ENCODE results near the gene CPPED1.

Gene CPPED1

DNA sequence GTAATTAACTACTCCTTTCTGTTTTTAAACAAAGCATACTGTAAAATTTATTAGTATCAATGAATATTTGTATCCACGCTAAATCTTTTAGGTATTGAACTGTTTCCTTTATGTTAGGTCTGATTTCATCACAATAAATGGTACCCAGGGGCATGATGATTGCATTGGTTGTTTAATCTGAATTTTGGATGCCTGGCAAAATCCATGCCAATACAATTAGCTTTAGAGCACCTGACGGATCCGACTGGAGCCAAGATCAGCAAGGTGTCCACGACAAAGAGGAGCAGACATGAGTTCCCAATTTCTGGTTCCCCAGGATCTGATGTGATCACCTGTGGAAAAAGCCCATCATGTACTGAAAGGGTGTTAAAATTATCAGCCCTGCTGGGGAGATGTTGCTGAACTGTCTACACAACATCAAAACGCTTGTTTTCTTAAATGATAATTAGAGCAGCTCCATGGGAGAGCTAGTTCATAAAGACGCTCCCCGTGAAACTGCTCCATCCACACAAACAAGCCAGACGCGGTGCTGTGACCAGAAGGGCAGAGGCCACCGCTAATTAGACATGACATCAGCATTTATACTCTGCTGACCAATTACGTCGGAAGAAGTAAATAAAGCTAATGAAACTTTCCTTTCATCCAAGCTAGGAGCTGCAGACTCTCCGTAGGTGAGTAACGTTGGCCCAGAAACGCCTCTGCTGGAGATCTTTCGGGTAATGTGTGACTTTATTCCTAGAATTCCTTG lies 151.7 kb downstream of the CPPED1 start:
- Histone ChIP-seq H3F3A (ENCODE audit: control insufficient read depth, insufficient read depth) (no peaks in the 10 kb centered on the region), H3K4me2 (ENCODE audit: low read length) (no peak overlapping the region), H3K4me1 (ENCODE audit: control insufficient read depth, low read length) (no peaks in the 10 kb centered on the region), H4K20me1 (ENCODE audit: control insufficient read depth, insufficient read depth, low read depth, low read length) (no peaks in the 10 kb centered on the region), H3K4me3 (ENCODE audit: low read length) (no peak overlapping the region), H3K9me2 (replicated peaks; ENCODE audit: control insufficient read depth, low read length) (no peaks in the 10 kb centered on the region), H3K27me3 (ENCODE audit: control insufficient read depth, low read length) (no peaks in the 10 kb centered on the region), H3K36me3 (ENCODE audit: control insufficient read depth, low read length) (no peaks in the 10 kb centered on the region), H3K27ac (ENCODE audit: low read depth, low read length) (no peak overlapping the region), H3K79me2 (ENCODE audit: control insufficient read depth, low read length) (no peaks in the 10 kb centered on the region), H3K9me3 (ENCODE audit: control insufficient read depth, insufficient read depth, low read length) (no peaks in the 10 kb centered on the region)
- no peak for TF ChIP-seq EZH2phosphoT487 (IDR thresholded peaks at IDR 0.05; ENCODE audit: borderline replicate concordance, low read length)
- TF ChIP-seq, protein P1, sequence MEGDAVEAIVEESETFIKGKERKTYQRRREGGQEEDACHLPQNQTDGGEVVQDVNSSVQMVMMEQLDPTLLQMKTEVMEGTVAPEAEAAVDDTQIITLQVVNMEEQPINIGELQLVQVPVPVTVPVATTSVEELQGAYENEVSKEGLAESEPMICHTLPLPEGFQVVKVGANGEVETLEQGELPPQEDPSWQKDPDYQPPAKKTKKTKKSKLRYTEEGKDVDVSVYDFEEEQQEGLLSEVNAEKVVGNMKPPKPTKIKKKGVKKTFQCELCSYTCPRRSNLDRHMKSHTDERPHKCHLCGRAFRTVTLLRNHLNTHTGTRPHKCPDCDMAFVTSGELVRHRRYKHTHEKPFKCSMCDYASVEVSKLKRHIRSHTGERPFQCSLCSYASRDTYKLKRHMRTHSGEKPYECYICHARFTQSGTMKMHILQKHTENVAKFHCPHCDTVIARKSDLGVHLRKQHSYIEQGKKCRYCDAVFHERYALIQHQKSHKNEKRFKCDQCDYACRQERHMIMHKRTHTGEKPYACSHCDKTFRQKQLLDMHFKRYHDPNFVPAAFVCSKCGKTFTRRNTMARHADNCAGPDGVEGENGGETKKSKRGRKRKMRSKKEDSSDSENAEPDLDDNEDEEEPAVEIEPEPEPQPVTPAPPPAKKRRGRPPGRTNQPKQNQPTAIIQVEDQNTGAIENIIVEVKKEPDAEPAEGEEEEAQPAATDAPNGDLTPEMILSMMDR (IDR thresholded peaks at IDR 0.05; ENCODE audit: low read depth, low read length, poor library complexity, severe bottlenecking) = no peak

DNA sequence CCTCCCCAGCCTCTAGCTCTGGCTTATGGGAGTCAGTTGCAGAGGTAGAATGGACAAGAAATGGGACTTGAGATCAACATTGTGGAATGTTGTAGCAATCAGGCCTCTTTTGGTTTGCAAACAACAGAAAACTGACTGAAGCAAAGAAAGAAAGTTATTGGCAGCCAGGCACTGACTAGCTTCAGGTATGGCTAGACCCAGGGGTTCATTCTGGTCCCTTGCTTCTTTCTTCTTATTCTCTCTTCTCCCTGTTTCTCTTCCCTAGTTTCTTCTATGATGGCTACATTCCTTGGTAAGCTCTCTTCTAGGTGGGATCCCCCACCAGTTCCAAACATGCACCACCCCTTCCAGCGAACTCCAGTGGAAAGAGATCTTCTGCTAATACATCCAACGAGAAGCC lies 154.3 kb downstream of the CPPED1 start:
- Histone ChIP-seq H3F3A (ENCODE audit: control insufficient read depth, insufficient read depth) (no peaks in the 10 kb centered on the region), H3K4me1 (ENCODE audit: control insufficient read depth, low read length) (no peaks in the 10 kb centered on the region), H3K4me2 (ENCODE audit: low read length) (no peak overlapping the region), H3K9me2 (replicated peaks; ENCODE audit: control insufficient read depth, low read length) (no peaks in the 10 kb centered on the region), H3K79me2 (ENCODE audit: control insufficient read depth, low read length) (no peaks in the 10 kb centered on the region), H3K4me3 (ENCODE audit: low read length) (no peak overlapping the region), H3K9me3 (ENCODE audit: control insufficient read depth, insufficient read depth, low read length) (no peaks in the 10 kb centered on the region), H3K27me3 (ENCODE audit: control insufficient read depth, low read length) (no peaks in the 10 kb centered on the region), H3K36me3 (ENCODE audit: control insufficient read depth, low read length) (no peaks in the 10 kb centered on the region), H4K20me1 (ENCODE audit: control insufficient read depth, insufficient read depth, low read depth, low read length) (no peaks in the 10 kb centered on the region), H3K27ac (ENCODE audit: low read depth, low read length) (no peak overlapping the region)
- TF ChIP-seq, protein P1 (IDR thresholded peaks at IDR 0.05; ENCODE audit: low read depth, low read length, poor library complexity, severe bottlenecking) = no peak
- no peak for TF ChIP-seq EZH2phosphoT487 (IDR thresholded peaks at IDR 0.05; ENCODE audit: borderline replicate concordance, low read length)

DNA sequence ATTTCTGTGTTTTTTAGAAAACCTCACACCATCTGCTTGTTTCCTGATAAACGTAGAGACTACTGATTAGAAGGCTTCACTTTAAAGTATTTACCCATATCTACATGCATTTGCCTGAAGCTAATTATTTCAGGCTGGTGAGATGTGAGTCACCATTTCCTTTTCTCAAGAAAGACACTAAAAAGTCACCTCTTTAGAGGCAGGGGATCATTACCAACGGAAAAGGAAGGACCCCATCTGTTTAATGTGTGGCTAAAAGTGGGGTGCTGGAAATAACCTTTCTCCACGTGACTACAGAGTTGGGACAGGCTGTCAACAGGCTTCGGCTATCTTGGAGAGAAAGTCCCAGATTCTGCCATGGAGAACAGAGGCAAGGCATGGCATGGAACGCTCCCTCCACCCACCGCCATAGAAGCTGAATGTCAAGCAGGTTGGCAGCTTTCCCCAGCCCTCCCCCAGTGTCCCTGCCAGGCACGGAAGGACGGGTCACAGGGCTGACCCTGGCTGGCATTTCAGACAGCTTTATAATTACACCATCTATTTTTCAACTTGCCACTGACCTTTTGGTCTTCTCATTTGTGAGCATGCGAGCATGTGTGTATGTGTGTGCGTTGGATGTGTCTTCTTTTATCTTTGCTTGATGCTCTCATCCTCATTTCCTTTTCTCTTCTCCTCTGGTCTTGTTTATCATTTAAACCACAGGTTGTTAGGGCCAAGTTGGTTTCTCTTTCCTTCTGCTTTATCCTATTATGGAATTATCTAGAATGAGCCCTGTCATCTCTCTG lies 157.0 kb downstream of the CPPED1 start:
- no peak overlapping the region for H3K4me3 ChIP-seq (ENCODE audit: low read length)
- H3K9me3 ChIP-seq (ENCODE audit: control insufficient read depth, insufficient read depth, low read length) = no peaks in the 10 kb centered on the region
- no peaks in the 10 kb centered on the region for H3F3A ChIP-seq (ENCODE audit: control insufficient read depth, insufficient read depth)
- H3K27ac ChIP-seq (ENCODE audit: low read depth, low read length) = no peak overlapping the region
- no peaks in the 10 kb centered on the region for H3K36me3 ChIP-seq (ENCODE audit: control insufficient read depth, low read length)
- H3K4me2 ChIP-seq (ENCODE audit: low read length) = no peak overlapping the region
- TF ChIP-seq, protein P1 (IDR thresholded peaks at IDR 0.05; ENCODE audit: low read depth, low read length, poor library complexity, severe bottlenecking) = no peak
- TF ChIP-seq EZH2phosphoT487 (IDR thresholded peaks at IDR 0.05; ENCODE audit: borderline replicate concordance, low read length) = no peak
- no peaks in the 10 kb centered on the region for H3K4me1 ChIP-seq (ENCODE audit: control insufficient read depth, low read length)
- no peaks in the 10 kb centered on the region for H4K20me1 ChIP-seq (ENCODE audit: control insufficient read depth, insufficient read depth, low read depth, low read length)
- H3K9me2 ChIP-seq (replicated peaks; ENCODE audit: control insufficient read depth, low read length) = no peaks in the 10 kb centered on the region
- H3K79me2 ChIP-seq (ENCODE audit: control insufficient read depth, low read length) = no peaks in the 10 kb centered on the region
- H3K27me3 ChIP-seq (ENCODE audit: control insufficient read depth, low read length) = no peaks in the 10 kb centered on the region
